BJ (cell line): ENCODE results near the gene KIF17. TPM values are rescaled to one million over a fixed set of nuclear protein-coding genes. Genes with fewer than 3 reads are reported as not detected.

ENCODE experiments used
- CTCF ChIA-PET: fragments of 350-600 bp; formaldehyde crosslinking; extraction: SDS; loops from one replicate; lab custom pipeline; 2021; ENCODE audit warnings: antibody characterized with exemption, inconsistent platforms; lab: Yijun Ruan, JAX
- POLR2A ChIA-PET: fragments of 300-600 bp; sonication (Branson Sonifier 250); formaldehyde crosslinking; extraction: SDS; loops from one replicate; lab custom pipeline; 2021; ENCODE audit warnings: antibody characterized with exemption; lab: Charles Lee
- DNase-seq: peaks from one replicate; pipeline ENCODE4 v3.0.0-alpha.2; 2011; ENCODE audit warnings: low read depth
- H3K27me3 ChIP-seq: 2 replicates; pipeline ENCODE4 v1.6.0; 2011; ENCODE audit warnings: low read length; ENCODE audit not compliant: control insufficient read depth, insufficient read depth
- H3K36me3 ChIP-seq: 2 replicates; pipeline ENCODE4 v1.5.1; 2011; ENCODE audit warnings: low read length; ENCODE audit not compliant: control insufficient read depth, insufficient read depth
- H3K4me3 ChIP-seq: 2 replicates; pipeline ENCODE4 v1.5.1; 2011; ENCODE audit warnings: low read depth, mild to moderate bottlenecking, control low read depth, low read length
- CTCF ChIP-seq: IDR thresholded peaks from 2 replicates; pipeline ENCODE4 v1.5.1; 2011; ENCODE audit warnings: low read depth, mild to moderate bottlenecking, control low read depth, inconsistent platforms, low read length, moderate library complexity; ENCODE audit not compliant: insufficient read depth
- polyA plus RNA-seq: library from polyadenylated mRNA; depleted of rRNA; stranded (reverse); fragments of >200 nt; gene quantifications from 2 replicates; pipeline ENCODE4 v1.2.3, GENCODE V29; 2011

The KIF17 gene
- polyA plus RNA-seq, 1 experiment, result 3.7 TPM

GRCh38 chr1:20705203-20705755 lies 12.5 kb downstream of the KIF17 start:
- Histone ChIP-seq H3K27me3 (no peaks in the 10 kb centered on the region), H3K4me3 (no peak overlapping the region), H3K36me3 (no peaks in the 10 kb centered on the region; the same call in 1 of the 2 replicates)
- no peak for DNase-seq
- CTCF ChIA-PET, result interaction anchor here (4.2 kb wide), 1 partner anchor 8 kb away, joined by 13 read pairs; no protein-coding TSS in a partner anchor
- TF ChIP-seq CTCF, result no peak
- POLR2A ChIA-PET, result interaction anchor here (0.6 kb wide), 1 partner anchor 175 kb away, joined by 3 read pairs; no protein-coding TSS in a partner anchor

- POLR2A ChIA-PET, result interaction anchor here (0.6 kb wide), 1 partner anchor 176 kb away, joined by 3 read pairs; no protein-coding TSS in a partner anchor
- CTCF ChIA-PET, result interaction anchor here (4.2 kb wide), 1 partner anchor 8 kb away, joined by 13 read pairs; no protein-coding TSS in a partner anchor
- TF ChIP-seq CTCF, result no peak
- no peak overlapping the region for H3K4me3 ChIP-seq
- H3K27me3 ChIP-seq, result no peaks in the 10 kb centered on the region
- no peaks in the 10 kb centered on the region; the same call in 1 of the 2 replicates for H3K36me3 ChIP-seq
- DNase-seq, result no peak
Measured at GRCh38 chr1:20704390-20705202, 13.2 kb downstream of the KIF17 start.

GRCh38 chr1:20703124-20703756 lies 14.6 kb downstream of the KIF17 start:
- DNase-seq, result no peak
- H3K27me3 ChIP-seq, result no peaks in the 10 kb centered on the region
- ChIA-PET CTCF (interaction anchor here (2.1 kb wide), 1 partner anchor 492 kb away, joined by 8 read pairs; no protein-coding TSS in a partner anchor), POLR2A (no interaction called here)
- H3K36me3 ChIP-seq, result no peaks in the 10 kb centered on the region; the same call in 1 of the 2 replicates
- H3K4me3 ChIP-seq, result no peak overlapping the region
- no peak for TF ChIP-seq CTCF

GRCh38 chr1:20702416-20702815 lies 15.4 kb downstream of the KIF17 start:
- H3K4me3 ChIP-seq, result no peak overlapping the region
- no peaks in the 10 kb centered on the region for H3K27me3 ChIP-seq
- POLR2A ChIA-PET, result no interaction called here
- TF ChIP-seq CTCF, result peak; percentile 62
- H3K36me3 ChIP-seq, result no peaks in the 10 kb centered on the region; the same call in 1 of the 2 replicates
- no peak for DNase-seq
- CTCF ChIA-PET, result interaction anchor here (1.0 to 2.1 kb wide), 3 partner anchors 12 to 492 kb away, joined by 3 to 8 read pairs (median 6); no protein-coding TSS in a partner anchor
